H9 (cell line): ENCODE data around the gene NXN. TPM values are rescaled to one million over a fixed set of nuclear protein-coding genes. Genes with fewer than 3 reads are reported as not detected.

Experiments used
- DNase-seq: peaks from one replicate; pipeline ENCODE4 v3.0.0-alpha.2; 2017
- H2AFZ ChIP-seq: one replicate; pipeline ENCODE4 v1.6.1; 2013; ENCODE audit warnings: mild to moderate bottlenecking, low read length, control low read depth, moderate library complexity
- H2AK5ac ChIP-seq: 2 replicates; pipeline ENCODE4 v1.6.1; 2013; ENCODE audit warnings: low read length, control low read depth, mixed read lengths; ENCODE audit not compliant: insufficient read length
- H2BK120ac ChIP-seq: one replicate; pipeline ENCODE4 v1.6.1; 2013; ENCODE audit warnings: low read depth, mild to moderate bottlenecking, low read length, control low read depth, inconsistent platforms; ENCODE audit not compliant: poor library complexity, severe bottlenecking
- H2BK12ac ChIP-seq: 2 replicates; pipeline ENCODE4 v1.6.1; 2013; ENCODE audit warnings: low read length, control low read depth, mixed read lengths, low read depth; ENCODE audit not compliant: insufficient read length
- H2BK15ac ChIP-seq: 2 replicates; pipeline ENCODE4 v1.6.1; 2013; ENCODE audit warnings: low read depth, low read length, control low read depth
- H2BK20ac ChIP-seq: one replicate; pipeline ENCODE4 v1.6.1; 2013; ENCODE audit warnings: low read depth, mild to moderate bottlenecking, low read length, control low read depth, inconsistent platforms; ENCODE audit not compliant: poor library complexity, severe bottlenecking
- H2BK5ac ChIP-seq: 2 replicates; pipeline ENCODE4 v1.6.1; 2013; ENCODE audit warnings: low read length, control low read depth, mixed read lengths; ENCODE audit not compliant: insufficient read length
- H3K14ac ChIP-seq: 2 replicates; pipeline ENCODE4 v1.6.1; 2013; ENCODE audit warnings: low read length, control low read depth; ENCODE audit not compliant: insufficient read depth
- H3K18ac ChIP-seq: 2 replicates; pipeline ENCODE4 v1.6.1; 2013; ENCODE audit warnings: low read depth, mild to moderate bottlenecking, mixed read lengths, low read length, control low read depth; ENCODE audit not compliant: insufficient read length
- H3K23ac ChIP-seq: 2 replicates; pipeline ENCODE4 v1.6.1; 2013; ENCODE audit warnings: low read length, control low read depth, mixed read lengths, low read depth; ENCODE audit not compliant: insufficient read length
- H3K23me2 ChIP-seq: 2 replicates; pipeline ENCODE4 v1.6.1; 2013; ENCODE audit warnings: low read depth, mild to moderate bottlenecking, mixed read lengths, low read length, control low read depth; ENCODE audit not compliant: insufficient read length, poor library complexity, severe bottlenecking
- H3K27ac ChIP-seq: 2 replicates; pipeline ENCODE4 v1.5.1; 2013; ENCODE audit warnings: low read length, control low read depth, mixed read lengths, low read depth; ENCODE audit not compliant: insufficient read length
- H3K27me3 ChIP-seq: 2 replicates; pipeline ENCODE4 v1.6.1; 2013; ENCODE audit warnings: low read length, control low read depth, inconsistent platforms; ENCODE audit not compliant: insufficient read depth
- H3K4ac ChIP-seq: 2 replicates; pipeline ENCODE4 v1.6.1; 2013; ENCODE audit warnings: low read depth, mild to moderate bottlenecking, control low read depth, inconsistent platforms, low read length, moderate library complexity
- H3K4me1 ChIP-seq: 2 replicates; pipeline ENCODE4 v1.6.1; 2013; ENCODE audit warnings: low read length, control low read depth, inconsistent platforms; ENCODE audit not compliant: insufficient read depth
- H3K4me2 ChIP-seq: 2 replicates; pipeline ENCODE4 v1.6.1; 2013; ENCODE audit warnings: low read length, control low read depth, mixed read lengths; ENCODE audit not compliant: insufficient read length, insufficient read depth
- H3K56ac ChIP-seq: 2 replicates; pipeline ENCODE4 v1.6.1; 2013; ENCODE audit warnings: low read depth, mild to moderate bottlenecking, mixed read lengths, low read length, control low read depth; ENCODE audit not compliant: insufficient read length
- H3K79me1 ChIP-seq: 2 replicates; pipeline ENCODE4 v1.6.1; 2013; ENCODE audit warnings: low read depth, mild to moderate bottlenecking, moderate library complexity, low read length, control low read depth, inconsistent platforms; ENCODE audit not compliant: insufficient read depth, poor library complexity, severe bottlenecking
- H3K79me2 ChIP-seq: 2 replicates; pipeline ENCODE4 v1.6.1; 2013; ENCODE audit warnings: low read length, control low read depth, inconsistent platforms; ENCODE audit not compliant: insufficient read depth
- H3K9ac ChIP-seq: 2 replicates; pipeline ENCODE4 v1.6.1; 2013; ENCODE audit warnings: low read length, control low read depth, mixed read lengths; ENCODE audit not compliant: insufficient read length; ENCODE audit errors: extremely low read depth
- H3K9me3 ChIP-seq: one replicate; pipeline ENCODE4 v1.6.1; 2013; ENCODE audit warnings: low read depth, low read length, inconsistent platforms; ENCODE audit not compliant: control insufficient read depth
- H3T11ph ChIP-seq: one replicate; pipeline ENCODE4 v1.6.1; 2013; ENCODE audit warnings: mild to moderate bottlenecking, low read length, control low read depth, inconsistent platforms
- H4K20me1 ChIP-seq: one replicate; pipeline ENCODE4 v1.6.1; 2013; ENCODE audit not compliant: control insufficient read depth, insufficient read length, insufficient read depth
- H4K5ac ChIP-seq: 2 replicates; pipeline ENCODE4 v1.6.1; 2013; ENCODE audit warnings: low read depth, mild to moderate bottlenecking, mixed read lengths, low read length, control low read depth; ENCODE audit not compliant: insufficient read length
- H4K8ac ChIP-seq: replicated peaks from 2 replicates; pipeline ENCODE4 v1.6.1; 2013; ENCODE audit warnings: low read length, control low read depth, mixed read lengths, low read depth; ENCODE audit not compliant: insufficient read length
- H4K91ac ChIP-seq: 2 replicates; pipeline ENCODE4 v1.6.1; 2013; ENCODE audit warnings: low read depth, mild to moderate bottlenecking, moderate library complexity, mixed read lengths, low read length, control low read depth; ENCODE audit not compliant: insufficient read length
- H3K27ac Mint-ChIP-seq, 3 experiments: 2 replicates in 2 of 3; 3 replicates in 1 of 3; pipeline ENCODE4 v1.8.0; 2020 to 2021; ENCODE audit warnings: mixed read lengths in 3 of 3, mild to moderate bottlenecking in 1 of 3, moderate library complexity in 1 of 3
- H3K27me3 Mint-ChIP-seq: 2 replicates; pipeline ENCODE4 v1.8.0; 2021; ENCODE audit warnings: low read depth, mild to moderate bottlenecking, moderate library complexity, mixed read lengths
- H3K36me3 Mint-ChIP-seq, 3 experiments: 2 replicates in 2 of 3; 3 replicates in 1 of 3; pipeline ENCODE4 v1.8.0; 2020 to 2021; ENCODE audit warnings: low read depth in 3 of 3, mixed read lengths in 3 of 3; ENCODE audit not compliant: insufficient read depth in 1 of 3
- H3K4me1 Mint-ChIP-seq, 2 experiments: 2 replicates each; pipeline ENCODE4 v1.8.0; 2020; ENCODE audit warnings: mixed read lengths in 2 of 2
- H3K4me3 Mint-ChIP-seq, 2 experiments: 2 replicates in 1 of 2; 3 replicates in 1 of 2; pipeline ENCODE4 v1.8.0; 2020 to 2021; ENCODE audit warnings: mild to moderate bottlenecking in 2 of 2, mixed read lengths in 2 of 2, moderate library complexity in 1 of 2
- H3K9me3 Mint-ChIP-seq, 2 experiments: 2 replicates in 1 of 2; 3 replicates in 1 of 2; pipeline ENCODE4 v1.8.0; 2020; ENCODE audit warnings: mild to moderate bottlenecking in 2 of 2, mixed read lengths in 2 of 2, moderate library complexity in 1 of 2
- CTCF ChIP-seq: fragments of 200-600 bp; sonication (generic); conservative IDR thresholded peaks from 3 replicates; pipeline ENCODE4 v1.8.0; 2021; ENCODE audit warnings: antibody characterized with exemption, mild to moderate bottlenecking
- WGBS: extraction: QIAGEN DNeasy Blood & Tissue Kit; methylation state at CpG from one replicate; pipeline ENCODE4 v1.1.7; 2013; ENCODE audit warnings: missing lambda C conversion rate, low lambda C conversion rate, mixed read lengths; ENCODE audit not compliant: insufficient read length; ENCODE audit errors: extremely low coverage; 5-methylcytosine and 5-hydroxymethylcytosine counted together
- total RNA-seq: library from RNA; stranded (reverse); gene quantifications from 2 replicates; pipeline ENCODE4 v1.2.1, GENCODE V29; 2021

NXN gene
- total RNA-seq, 1 experiment from 2014 or later: 93.6 TPM

- no peak overlapping the region for H2BK12ac ChIP-seq
- H2AFZ ChIP-seq: no peak overlapping the region
- H3K4me2 ChIP-seq: no peak overlapping the region
- no peak overlapping the region for H2AK5ac ChIP-seq
- H3K27ac ChIP-seq: no peak overlapping the region
- no peak for TF ChIP-seq CTCF
- no peak overlapping the region for H2BK15ac ChIP-seq
- H3K23me2 ChIP-seq: peaks cover 3% of the 10 kb centered on the region
- H2BK120ac ChIP-seq: no peak overlapping the region
- H3T11ph ChIP-seq: no peak overlapping the region
- H3K79me2 ChIP-seq: no peaks in the 10 kb centered on the region; the same call in 1 of the 2 replicates
- no peak overlapping the region for H2BK5ac ChIP-seq
- H3K23ac ChIP-seq: no peak overlapping the region
- H3K9ac ChIP-seq: no peak overlapping the region
- H3K27me3 ChIP-seq: no peaks in the 10 kb centered on the region; the same call in 1 of the 2 replicates
- H4K91ac ChIP-seq: no peak overlapping the region
- no peak overlapping the region for H4K8ac ChIP-seq
- H3K9me3 Mint-ChIP-seq: no peaks in the 10 kb centered on the region
- H3K14ac ChIP-seq: no peak overlapping the region
- no peak overlapping the region for H3K56ac ChIP-seq
- H3K4me1 Mint-ChIP-seq: peaks cover 17% of the 10 kb centered on the region in 2 experiments
- H3K4ac ChIP-seq: no peak overlapping the region
- H3K36me3 Mint-ChIP-seq: peaks cover 14 to 53% (median 40%) of the 10 kb centered on the region in 3 experiments; a peak in 6 of 7 replicates
- H3K18ac ChIP-seq: no peak overlapping the region
- H4K5ac ChIP-seq: no peak overlapping the region
- H3K27me3 Mint-ChIP-seq: peaks cover 2% of the 10 kb centered on the region
- DNase-seq: no peak
- H3K9me3 ChIP-seq: no peaks in the 10 kb centered on the region
- H4K20me1 ChIP-seq: no peaks in the 10 kb centered on the region
- no peak overlapping the region for H3K4me3 Mint-ChIP-seq
- no peaks in the 10 kb centered on the region for H3K79me1 ChIP-seq
- peaks cover 2% of the 10 kb centered on the region; the same call in 1 of the 2 replicates for H3K4me1 ChIP-seq
- no peak overlapping the region for H3K27ac Mint-ChIP-seq
- no CpG with 5 or more reads among the region's 15 CpGs for WGBS
- H2BK20ac ChIP-seq: no peak overlapping the region
Observed at GRCh38 chr17:1000597-1001461, 21.3 kb upstream of the NXN start.
